Measurements from ENCODE around the gene FLII.
"Not testable (repeated sequence)": the region's sequence is repeated elsewhere in the genome, so short reads cannot be mapped to it uniquely, and the experiment has no call there.

FLII gene

GRCh38 chr17:18258356-18259038, at the start of gene FLII:
Gene FLII, minus strand, starts transcription at chr17:18258738. Its CDS starts 48 bp downstream, at chr17:18258690.
- in situ Hi-C loops (cut with HindIII; ENCODE audit: low sequenced_read_pairs): no loop called here

GRCh38 chr17:18303206-18303605, 44.7 kb upstream of the FLII start:
- in situ Hi-C loops (cut with HindIII; ENCODE audit: low sequenced_read_pairs): not testable (repeated sequence)

DNA sequence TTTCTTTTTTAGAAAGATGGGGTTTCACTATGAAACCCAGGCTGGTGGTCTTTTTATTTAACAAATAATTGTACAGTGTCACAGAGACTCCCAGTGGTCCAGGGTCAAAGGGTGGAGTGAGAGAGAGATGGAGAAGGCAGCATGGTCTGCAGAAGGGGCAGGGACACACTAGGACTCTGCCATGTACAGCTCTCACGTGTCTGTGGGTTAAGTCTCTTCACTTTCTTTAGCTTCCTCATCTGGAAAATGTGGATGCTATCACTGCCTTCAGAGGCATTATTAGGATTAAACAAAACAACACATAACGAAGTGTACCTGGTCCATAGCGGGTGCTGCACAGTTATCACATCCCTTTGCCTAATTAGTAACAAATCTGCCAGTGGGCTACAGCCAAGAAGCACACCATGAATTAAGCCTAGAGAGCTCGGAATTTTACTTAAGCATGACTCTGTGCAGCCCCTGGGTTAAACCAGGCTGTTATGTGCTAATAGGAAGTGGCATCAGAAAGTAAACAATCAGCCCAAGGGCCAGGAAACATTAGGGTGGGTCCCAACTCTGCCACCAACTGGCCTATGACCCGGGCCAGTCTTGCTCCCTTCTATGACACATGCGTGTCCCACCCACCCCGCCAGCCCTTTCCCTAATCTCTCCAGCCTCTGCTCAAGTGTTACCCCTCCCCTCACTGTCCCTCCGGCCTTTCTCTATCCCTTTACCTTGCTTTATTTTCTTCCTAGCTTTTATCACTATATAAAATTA, 42.4 kb upstream of the FLII start:
- in situ Hi-C loops (cut with HindIII; ENCODE audit: low sequenced_read_pairs): no loop called here

DNA sequence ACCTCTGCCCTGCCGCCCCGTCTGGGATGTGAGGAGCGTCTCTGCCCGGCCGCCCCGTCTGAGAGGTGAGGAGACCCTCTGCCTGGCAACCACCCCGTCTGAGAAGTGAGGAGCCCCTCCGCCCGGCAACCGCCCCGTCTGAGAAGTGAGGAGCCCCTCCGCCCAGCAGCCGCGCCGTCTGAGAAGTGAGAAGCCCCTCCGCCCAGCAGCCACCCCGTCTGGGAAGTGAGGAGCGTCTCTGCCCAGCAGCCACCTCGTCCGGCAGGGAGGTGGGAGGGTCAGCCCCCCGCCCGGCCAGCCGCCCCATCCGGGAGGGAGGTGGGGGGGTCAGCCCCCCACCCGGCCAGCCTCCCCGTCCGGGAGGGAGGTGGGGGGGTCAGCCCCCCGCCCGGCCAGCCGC, 39.5 kb upstream of the FLII start:
- in situ Hi-C loops (cut with HindIII; ENCODE audit: low sequenced_read_pairs): not testable (repeated sequence)

- in situ Hi-C loops (cut with HindIII; ENCODE audit: low sequenced_read_pairs): no loop called here
Measured at GRCh38 chr17:18291718-18292540, 33.4 kb upstream of the FLII start.

DNA sequence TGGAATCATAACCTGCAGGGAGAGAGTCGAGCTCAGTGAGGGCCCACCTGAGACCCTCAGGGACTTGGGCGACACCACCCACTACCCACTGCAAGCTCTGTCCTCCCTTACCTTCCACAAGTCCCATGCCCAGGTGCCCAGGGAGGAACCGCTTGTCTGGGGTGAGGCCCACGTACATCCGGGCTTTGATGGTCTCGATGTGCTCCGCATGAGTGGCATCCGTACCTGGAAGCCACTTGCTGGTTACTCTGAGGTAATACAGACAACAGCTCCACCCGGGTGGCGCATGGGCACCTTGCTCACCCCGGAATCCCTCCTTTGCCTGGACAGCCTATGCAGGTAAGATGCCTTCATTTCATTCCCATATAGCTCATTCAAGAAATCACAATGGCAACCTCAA, 26.8 kb upstream of the FLII start:
- in situ Hi-C loops (cut with HindIII; ENCODE audit: low sequenced_read_pairs): no loop called here

DNA sequence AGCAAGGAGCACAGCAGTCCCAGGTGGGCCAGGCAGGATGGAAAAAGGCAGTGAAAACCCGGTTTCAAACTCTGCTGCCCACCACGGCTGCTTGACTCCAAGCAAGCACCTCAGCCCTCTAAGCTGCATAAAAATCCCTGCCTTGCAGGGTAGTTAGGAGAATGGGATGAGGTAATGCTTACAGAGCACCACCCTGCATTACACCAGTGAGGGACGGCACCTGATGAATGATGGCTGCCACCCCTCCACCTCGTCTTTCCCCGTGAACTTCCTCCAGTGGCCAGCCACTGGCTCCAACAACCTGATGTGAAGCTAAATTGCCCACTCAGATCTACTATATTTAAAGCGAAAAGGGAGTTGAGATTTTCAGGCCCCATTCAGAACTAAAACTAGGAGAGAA, 23.2 kb upstream of the FLII start:
- in situ Hi-C loops (cut with HindIII; ENCODE audit: low sequenced_read_pairs): no loop called here

DNA sequence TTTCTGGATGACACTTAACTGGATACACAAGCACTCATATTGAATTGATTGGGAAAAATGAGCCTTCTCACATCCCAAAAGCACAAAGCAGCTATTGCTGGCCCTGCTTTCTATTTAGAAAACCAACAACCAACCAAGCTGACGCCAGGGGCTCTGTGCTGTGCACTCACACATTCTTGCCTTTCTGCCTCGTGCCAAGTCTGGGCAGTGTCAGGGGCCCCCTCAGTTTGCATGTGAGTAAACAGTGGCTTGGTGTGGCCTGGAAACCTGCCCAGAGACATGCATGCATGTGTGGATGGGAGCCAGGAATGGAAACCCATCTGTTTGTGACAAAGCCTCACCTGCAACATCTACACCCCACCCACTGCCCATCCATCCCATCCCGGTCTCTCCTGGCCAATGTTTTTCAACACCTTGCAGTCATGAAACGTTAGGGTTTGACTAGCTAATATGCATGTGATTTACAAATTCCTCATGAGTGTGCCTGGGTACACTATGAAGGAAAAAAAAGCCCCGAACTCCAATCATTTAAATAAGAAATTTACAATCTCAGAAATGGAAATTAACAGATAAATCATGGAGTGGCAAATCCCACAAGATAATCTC, 22.3 kb upstream of the FLII start:
- in situ Hi-C loops (cut with HindIII; ENCODE audit: low sequenced_read_pairs): no loop called here

DNA sequence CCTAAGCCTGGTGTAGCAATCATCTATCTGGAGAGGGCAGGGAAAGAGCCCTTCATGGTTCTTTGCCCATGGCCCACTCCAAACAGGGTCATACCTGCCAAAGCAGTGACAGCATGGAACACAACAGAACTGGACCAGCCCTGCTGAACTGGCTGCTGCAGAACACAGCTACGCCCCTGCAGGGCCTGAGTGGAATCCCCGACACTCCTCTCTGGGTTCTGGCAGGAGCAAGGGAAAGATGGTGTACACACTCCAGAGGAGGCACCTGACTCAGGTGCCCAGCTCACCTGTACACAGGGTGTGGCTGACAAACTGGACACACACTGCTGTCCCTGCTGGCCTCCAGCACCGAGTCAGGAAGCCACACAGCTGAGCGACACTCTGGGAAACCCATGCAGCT, 21.7 kb upstream of the FLII start:
- in situ Hi-C loops (cut with HindIII; ENCODE audit: low sequenced_read_pairs): no loop called here

DNA sequence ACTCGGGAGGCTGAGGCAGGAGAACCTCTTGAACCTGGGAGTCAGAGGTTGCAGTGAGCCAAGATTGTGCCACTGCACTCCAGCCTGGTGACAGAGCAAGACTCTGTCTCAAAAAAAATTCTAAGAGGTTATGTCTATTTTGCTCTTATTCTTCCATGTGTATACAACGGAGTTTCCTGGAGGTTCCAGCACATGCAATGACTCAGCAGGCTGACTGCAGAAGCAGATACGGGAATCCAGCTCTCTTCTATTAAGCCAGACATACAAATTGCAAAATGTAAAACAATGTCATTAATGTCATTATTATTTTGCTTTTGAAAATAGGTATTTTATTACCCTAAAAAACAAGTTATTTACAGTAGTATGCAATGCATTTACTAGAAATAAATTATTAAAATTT, 20.3 kb upstream of the FLII start:
- in situ Hi-C loops (cut with HindIII; ENCODE audit: low sequenced_read_pairs): loop anchor here (10.0 kb wide), 1 partner anchor 174 kb away; the partner anchor contains the start of gene MYO15A

DNA sequence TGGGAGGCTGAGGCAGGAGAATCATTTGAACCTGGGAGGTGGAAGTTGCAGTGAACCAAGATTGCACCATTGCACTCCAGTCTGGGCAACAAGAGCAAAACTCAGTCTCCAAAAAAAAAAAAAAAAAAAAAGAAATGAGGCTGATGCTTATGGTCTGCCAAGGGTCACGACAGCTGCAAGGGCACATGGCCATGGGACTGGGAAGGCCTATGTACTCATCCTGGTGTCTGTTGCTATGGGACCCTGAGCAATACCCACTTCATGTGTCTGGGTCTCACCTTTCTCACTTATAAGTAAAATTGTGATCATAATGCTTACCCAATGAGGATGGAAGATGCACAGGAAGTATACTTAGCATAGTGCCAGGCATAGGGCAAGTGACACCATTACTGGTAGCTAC, 18.5 kb upstream of the FLII start:
- in situ Hi-C loops (cut with HindIII; ENCODE audit: low sequenced_read_pairs): loop anchor here (10.0 kb wide), 1 partner anchor 172 kb away; the partner anchor contains the start of gene MYO15A

GRCh38 chr17:18270046-18270931, 11.8 kb upstream of the FLII start:
- in situ Hi-C loops (cut with HindIII; ENCODE audit: low sequenced_read_pairs): loop anchor here (5.0 to 10.0 kb wide), 3 partner anchors 42 to 165 kb away; partner anchors contain the start of genes MYO15A and TOP3A

DNA sequence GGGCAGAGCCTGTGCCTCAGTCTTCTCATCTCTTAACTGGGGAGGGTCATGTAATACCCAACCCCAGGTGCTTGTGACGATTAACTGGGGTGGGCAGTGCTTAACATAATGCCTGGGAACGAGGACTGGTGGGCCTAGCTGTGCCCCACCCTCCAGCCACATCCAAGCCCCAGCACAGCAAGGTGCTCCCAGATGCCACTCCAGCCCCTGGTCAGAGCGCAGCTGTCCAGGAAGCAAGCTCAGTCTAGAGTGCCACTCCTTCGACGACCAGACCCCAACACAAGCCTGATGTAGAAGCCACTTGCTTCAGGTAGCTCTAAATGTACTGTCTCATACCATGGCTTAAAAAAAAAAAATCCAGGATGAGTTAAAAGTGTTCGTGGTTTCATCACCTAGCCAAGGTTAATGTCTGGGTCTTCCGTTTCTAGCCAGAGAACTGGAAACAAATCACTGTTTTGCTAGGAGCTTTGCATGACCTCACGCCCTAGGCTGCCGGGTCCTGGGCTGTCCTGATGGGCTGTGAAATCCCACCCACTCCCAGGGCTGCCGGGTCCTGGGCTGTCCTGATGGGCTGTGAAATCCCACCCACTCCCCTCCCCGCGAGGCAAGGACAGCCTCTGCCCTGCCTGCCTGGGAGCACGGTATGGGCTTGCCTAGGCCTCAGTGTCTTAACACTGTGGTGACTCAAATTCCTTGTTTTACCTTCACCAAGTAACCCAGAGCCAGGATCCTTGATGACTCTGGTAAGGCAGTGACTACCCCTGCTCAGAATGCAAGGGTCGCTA, 9.6 kb upstream of the FLII start:
- in situ Hi-C loops (cut with HindIII; ENCODE audit: low sequenced_read_pairs): no loop called here

GRCh38 chr17:18267366-18267765, 8.8 kb upstream of the FLII start:
- in situ Hi-C loops (cut with HindIII; ENCODE audit: low sequenced_read_pairs): no loop called here

DNA sequence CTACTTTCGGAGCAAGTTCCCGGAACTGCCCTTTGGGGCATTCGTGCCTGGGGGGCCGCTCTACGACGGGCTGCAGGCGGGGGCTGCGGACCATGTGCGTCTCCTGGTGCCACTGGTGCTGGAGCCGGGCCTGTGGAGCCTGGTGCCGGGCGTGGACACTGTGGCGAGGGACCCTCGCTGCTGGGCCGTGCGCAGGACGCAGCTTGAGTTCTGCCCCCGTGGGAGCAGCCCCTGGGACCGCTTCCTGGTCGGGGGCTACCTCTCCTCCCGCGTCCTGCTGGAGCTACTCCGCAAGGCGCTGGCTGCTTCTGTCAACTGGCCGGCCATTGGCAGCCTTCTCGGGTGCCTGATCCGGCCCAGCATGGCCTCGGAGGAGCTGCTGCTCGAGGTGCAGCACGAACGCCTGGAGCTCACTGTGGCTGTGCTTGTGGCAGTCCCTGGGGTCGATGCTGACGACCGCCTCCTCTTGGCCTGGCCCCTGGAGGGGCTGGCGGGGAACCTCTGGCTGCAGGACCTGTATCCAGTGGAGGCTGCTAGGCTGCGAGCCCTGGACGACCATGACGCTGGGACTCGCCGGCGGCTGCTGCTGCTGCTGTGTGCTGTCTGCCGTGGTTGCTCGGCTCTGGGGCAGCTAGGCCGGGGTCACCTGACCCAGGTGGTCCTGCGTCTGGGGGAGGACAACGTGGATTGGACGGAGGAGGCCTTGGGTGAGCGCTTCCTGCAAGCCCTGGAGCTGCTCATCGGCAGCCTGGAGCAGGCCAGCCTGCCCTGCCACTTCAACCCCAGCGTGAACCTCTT, 5.5 kb upstream of the FLII start:
- in situ Hi-C loops (cut with HindIII; ENCODE audit: low sequenced_read_pairs): no loop called here

GRCh38 chr17:18262641-18263040, 4.1 kb upstream of the FLII start:
- in situ Hi-C loops (cut with HindIII; ENCODE audit: low sequenced_read_pairs): no loop called here

DNA sequence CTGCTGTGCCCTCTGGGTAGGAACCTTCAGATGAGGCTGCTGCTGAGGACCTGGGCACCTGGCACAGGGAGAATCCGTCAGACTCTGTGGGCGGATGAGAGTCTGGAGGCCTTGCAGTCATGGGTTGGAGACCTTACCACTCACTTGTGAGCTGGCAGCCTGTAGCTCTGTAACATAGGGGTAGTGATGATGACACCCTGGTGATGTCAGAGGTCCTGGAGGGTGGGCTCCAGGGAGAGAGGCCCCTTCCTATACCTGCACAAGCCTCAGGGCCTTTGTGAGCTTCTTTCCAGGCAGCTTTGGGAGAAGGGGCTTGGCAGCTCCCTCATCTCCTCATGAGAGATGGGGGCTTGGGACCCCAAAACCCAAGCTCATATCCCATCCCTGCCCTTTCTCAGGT, 3.6 kb upstream of the FLII start:
- in situ Hi-C loops (cut with HindIII; ENCODE audit: low sequenced_read_pairs): no loop called here

DNA sequence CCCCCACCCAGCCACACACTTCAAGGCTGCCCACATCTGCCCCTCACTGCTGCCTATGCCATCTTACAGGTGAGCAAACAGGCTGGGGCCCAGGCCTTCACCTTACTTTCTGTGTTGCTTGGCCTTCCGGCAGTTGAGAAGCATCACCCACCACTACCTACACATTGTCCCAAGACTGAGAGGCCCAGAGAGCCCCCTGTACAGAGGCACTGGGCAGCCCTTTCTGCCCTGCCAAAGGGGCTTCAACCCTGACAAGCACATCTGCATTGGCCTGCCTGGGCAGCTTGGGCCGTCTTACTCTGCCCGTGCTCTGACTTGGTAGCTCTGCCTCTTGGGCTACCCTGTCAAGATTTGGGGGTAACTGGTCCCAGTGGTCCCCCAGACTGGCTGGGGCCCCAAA, 3.1 kb upstream of the FLII start:
- in situ Hi-C loops (cut with HindIII; ENCODE audit: low sequenced_read_pairs): no loop called here

DNA sequence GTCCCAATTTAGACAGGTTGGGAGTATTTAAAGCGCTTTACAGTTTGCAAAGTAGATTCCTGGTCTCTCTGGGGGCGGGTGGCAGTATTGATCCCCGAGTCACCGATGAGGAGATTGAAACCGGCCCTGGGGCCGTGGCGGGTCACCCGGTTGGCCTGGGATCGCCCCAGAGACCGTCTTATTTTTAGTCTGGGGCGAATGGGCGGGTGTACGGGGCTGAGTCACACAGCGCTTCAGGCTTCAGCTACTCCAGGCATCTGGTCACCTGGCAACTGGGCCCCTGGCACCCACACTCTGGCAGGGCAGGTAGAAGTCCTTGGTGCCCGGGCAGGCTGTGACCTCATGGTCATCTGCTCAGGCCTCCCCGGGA, 2.6 kb upstream of the FLII start:
- in situ Hi-C loops (cut with HindIII; ENCODE audit: low sequenced_read_pairs): no loop called here

All from endothelial cell of hepatic sinusoid (primary cell).